ENCODE results near the gene C5orf52.

DNA sequence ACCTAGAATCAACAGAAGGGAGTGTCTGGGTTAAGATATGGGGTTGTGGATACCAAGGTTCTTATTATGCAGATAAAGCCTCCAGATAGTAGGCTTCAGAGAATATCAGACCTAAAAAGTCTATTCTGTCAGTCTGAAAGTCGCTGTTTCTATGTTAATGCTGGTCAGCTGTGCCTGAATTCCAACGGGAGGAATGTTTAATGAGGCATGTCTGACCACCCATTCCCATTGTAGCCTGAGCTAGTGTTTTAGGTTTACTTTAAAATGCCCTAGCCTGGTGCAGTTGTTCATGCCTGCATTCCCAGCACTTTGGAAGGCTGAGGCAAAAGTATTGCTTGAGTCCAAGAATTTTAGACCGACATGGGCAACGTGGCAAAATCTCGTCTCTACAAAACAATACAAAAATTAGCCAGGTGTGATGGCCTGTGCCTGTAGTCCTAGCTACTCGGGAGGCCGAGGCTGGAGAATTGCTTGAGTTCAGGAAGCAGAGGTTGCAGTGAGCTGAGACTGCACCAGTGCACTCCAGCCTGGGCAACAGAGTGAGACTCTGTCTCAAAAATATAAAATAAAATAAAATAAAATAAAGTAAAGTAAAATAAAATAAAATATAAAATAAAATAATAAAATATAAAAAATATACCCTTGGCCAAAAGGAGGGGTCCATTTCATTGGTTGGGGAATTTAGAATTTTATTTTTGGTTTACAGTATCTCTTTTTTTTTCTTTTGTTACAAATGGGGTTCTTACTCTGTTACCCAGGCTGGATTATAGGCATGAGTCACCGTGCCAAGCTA is 11.3 kb upstream of the C5orf52 start:
- TF ChIP-seq CTCF (conservative IDR thresholded peaks at IDR 0.05 in 1 of 2, IDR thresholded peaks at IDR 0.05 in 1 of 2; ENCODE audit: extremely low read depth in 1 of 2, insufficient read depth in 1 of 2, low read depth in 1 of 2, low read length in 2 of 2) = no peak
- TF ChIP-seq EZH2 (IDR thresholded peaks at IDR 0.05; ENCODE audit: borderline replicate concordance, low read length) = no peak
